A549 (cell line): Measurements from ENCODE around the gene TGFBR3. TPM values are rescaled to one million over a fixed set of nuclear protein-coding genes. Genes with fewer than 3 reads are reported as not detected.

Experiments
- ATAC-seq, 2 experiments: fragments of 200-7000 bp in 1 of 2; fragments of >200 bp in 1 of 2; cut with Nextera tagmentation in 1 of 2; cut with Tn5 transposase in 1 of 2; 3 replicates each; pipeline versions ENCODE4 v1.8.0 to v1.9.1; 2018 to 2020; ENCODE audit warnings: mild to moderate bottlenecking in 1 of 2, moderate library complexity in 1 of 2
- CTCF ChIA-PET: fragments of 300-600 bp; sonication (Branson Sonifier 250); formaldehyde crosslinking; extraction: SDS; loops from one replicate; lab custom pipeline; 2021; ENCODE audit warnings: antibody characterized with exemption, inconsistent platforms; lab: Yijun Ruan, JAX
- POLR2A ChIA-PET: fragments of 350-600 bp; formaldehyde crosslinking; extraction: SDS; loops from one replicate; lab custom pipeline; 2021; ENCODE audit warnings: antibody characterized with exemption, inconsistent platforms; lab: Yijun Ruan, JAX
- DNase-seq, 2 experiments: peaks; one replicate each; pipeline versions ENCODE4 v3.0.0 to v3.0.0-alpha.2; 2011 to 2016; ENCODE audit warnings: low read depth in 1 of 2, low spot score in 1 of 2
- FAIRE-seq: peaks from 2 replicates; lab custom pipeline; 2011; peaks lifted over from hg19 to GRCh38; lab: Jason Lieb, UNC
- H3K27ac ChIP-seq, 2 experiments: fragments of >200 bp; sonication (Bioruptor Twin); formaldehyde crosslinking; 3 replicates each; pipeline ENCODE4 v1.5.1; 2016 to 2017
- H3K4me1 ChIP-seq: fragments of >200 bp; sonication (Bioruptor Twin); formaldehyde crosslinking; 3 replicates; pipeline ENCODE4 v1.6.1; 2016
- H3K4me2 ChIP-seq: fragments of >200 bp; sonication (Bioruptor Twin); formaldehyde crosslinking; 3 replicates; pipeline ENCODE4 v1.6.1; 2016
- H3K4me3 ChIP-seq: fragments of >200 bp; sonication (Bioruptor Twin); formaldehyde crosslinking; 3 replicates; pipeline ENCODE4 v1.5.1; 2016
- H3K9me3 ChIP-seq: fragments of >200 bp; sonication (Bioruptor Twin); formaldehyde crosslinking; 3 replicates; pipeline ENCODE4 v1.6.1; 2016
- ATOH8 ChIP-seq: fragments of 250-450 bp; sonication (Bioruptor Pico); IDR thresholded peaks from 2 replicates; pipeline ENCODE4 v1.5.0; 2020; ENCODE audit warnings: low read depth, mild to moderate bottlenecking, moderate library complexity
- BCL3 ChIP-seq: fragments of >200 bp; sonication (Bioruptor Twin); formaldehyde crosslinking; IDR thresholded peaks from 3 replicates; pipeline ENCODE4 v1.6.1; 2016
- CBX2 ChIP-seq: fragments of 200-600 bp; sonication (generic); IDR thresholded peaks from 2 replicates; pipeline ENCODE4 v1.6.1; 2016; ENCODE audit warnings: low read depth, mild to moderate bottlenecking, borderline replicate concordance
- CHD2 ChIP-seq: fragments of 150-350 bp; IDR thresholded peaks from 2 replicates; pipeline ENCODE4 v1.6.1; 2014; ENCODE audit warnings: low read length; ENCODE audit not compliant: partially characterized antibody
- CHD4 ChIP-seq: fragments of 200-600 bp; sonication (generic); IDR thresholded peaks from 2 replicates; pipeline ENCODE4 v1.6.1; 2016; ENCODE audit warnings: antibody characterized with exemption, mild to moderate bottlenecking, borderline replicate concordance
- CTCF ChIP-seq: fragments of >200 bp; sonication (Bioruptor Twin); formaldehyde crosslinking; IDR thresholded peaks from 3 replicates; pipeline ENCODE4 v1.5.1; 2016
- E2F6 ChIP-seq: IDR thresholded peaks from 2 replicates; pipeline ENCODE4 v1.6.1; 2012; ENCODE audit warnings: low read depth, borderline replicate concordance
- EHF ChIP-seq: fragments of 250-450 bp; sonication (Bioruptor Pico); IDR thresholded peaks from 2 replicates; pipeline ENCODE4 v1.5.0; 2020; ENCODE audit warnings: mild to moderate bottlenecking
- ESRRA ChIP-seq: fragments of 150-350 bp; IDR thresholded peaks from 2 replicates; pipeline ENCODE4 v1.6.1; 2014; ENCODE audit warnings: mild to moderate bottlenecking, low read length, borderline replicate concordance
- GATA3 ChIP-seq: IDR thresholded peaks from 2 replicates; pipeline ENCODE4 v1.6.1; 2012; ENCODE audit warnings: borderline replicate concordance
- HEYL ChIP-seq: fragments of 250-450 bp; sonication (Bioruptor Pico); IDR thresholded peaks from 2 replicates; pipeline ENCODE4 v1.8.0; 2021; ENCODE audit warnings: mild to moderate bottlenecking, moderate library complexity
- HOXB13 ChIP-seq: fragments of 250-450 bp; sonication (Bioruptor Pico); IDR thresholded peaks from 2 replicates; pipeline ENCODE4 v1.5.0; 2020; ENCODE audit warnings: low read depth, mild to moderate bottlenecking, moderate library complexity
- HOXB5 ChIP-seq: fragments of 250-450 bp; sonication (Bioruptor Pico); IDR thresholded peaks from 2 replicates; pipeline ENCODE4 v1.5.0; 2020; ENCODE audit warnings: mild to moderate bottlenecking, moderate library complexity
- KDM5A ChIP-seq: fragments of 200-600 bp; sonication (generic); IDR thresholded peaks from 2 replicates; pipeline ENCODE4 v1.6.1; 2016; ENCODE audit warnings: antibody characterized with exemption, mild to moderate bottlenecking
- MAFK ChIP-seq: fragments of 450-650 bp; IDR thresholded peaks from 2 replicates; pipeline ENCODE4 v1.6.1; 2014; ENCODE audit not compliant: partially characterized antibody
- MYC ChIP-seq: IDR thresholded peaks from 2 replicates; pipeline ENCODE4 v1.6.1; 2012; ENCODE audit warnings: mild to moderate bottlenecking, inconsistent platforms, low read length, improper control_type of control experiment, borderline replicate concordance
- RCOR1 ChIP-seq: fragments of 150-350 bp; IDR thresholded peaks from 2 replicates; pipeline ENCODE4 v1.6.1; 2014; ENCODE audit warnings: antibody characterized with exemption, low read length, low read depth
- RNF2 ChIP-seq: fragments of 200-600 bp; sonication (generic); IDR thresholded peaks from 2 replicates; pipeline ENCODE4 v1.6.1; 2016; ENCODE audit warnings: low read depth, mild to moderate bottlenecking, antibody characterized with exemption, moderate library complexity, borderline replicate concordance
- TFCP2L1 ChIP-seq: fragments of 250-450 bp; sonication (Bioruptor Pico); IDR thresholded peaks from 2 replicates; pipeline ENCODE4 v1.5.0; 2021; ENCODE audit warnings: mild to moderate bottlenecking
- TP53 ChIP-seq: fragments of 250-450 bp; sonication (Bioruptor Pico); IDR thresholded peaks from 2 replicates; pipeline ENCODE4 v1.5.0; 2021; ENCODE audit warnings: mild to moderate bottlenecking, moderate library complexity
- USF2 ChIP-seq: fragments of 450-650 bp; IDR thresholded peaks from 2 replicates; pipeline ENCODE4 v1.6.1; 2014; ENCODE audit warnings: antibody characterized with exemption
- ZC3H11A ChIP-seq: fragments of 450-650 bp; IDR thresholded peaks from 2 replicates; pipeline ENCODE4 v1.6.1; 2014; ENCODE audit warnings: antibody characterized with exemption, mild to moderate bottlenecking
- WGBS: methylation state at CpG from one replicate; pipeline ENCODE4 v1.1.6; 2017; ENCODE audit errors: missing lambda C conversion rate; 5-methylcytosine and 5-hydroxymethylcytosine counted together
- polyA plus RNA-seq, 4 experiments: library from polyadenylated mRNA; depleted of rRNA in 3 of 4; stranded (reverse); fragments of >200 nt; fragmentation: RNase III in 1 of 4; extraction: RNeasy Plus Mini Kit Qiagen cat#74134 plus additional on column Dnase treatment in 1 of 4; gene quantifications; 2 replicates in 3 of 4; 3 replicates in 1 of 4; pipeline ENCODE4 v1.2.3, GENCODE V29; 2011 to 2017

The TGFBR3 gene
- polyA plus RNA-seq, 2 of the 4 experiments (the other 2 are of a cell fraction): 5.0 to 8.9 TPM

GRCh38 chr1:91714867-91715381 is 171.0 kb downstream of the TGFBR3 start:
- H3K9me3 ChIP-seq: no peaks in the 10 kb centered on the region
- CTCF ChIA-PET: no interaction called here
- no peak for FAIRE-seq
- H3K4me2 ChIP-seq: no peak overlapping the region
- no peak overlapping the region for H3K27ac ChIP-seq
- ATAC-seq: no peak
- no peak overlapping the region for H3K4me3 ChIP-seq
- POLR2A ChIA-PET: no interaction called here
- TF ChIP-seq CHD2 (no peak), MYC (no peak), TP53 (CRISPR knock-in tag) (no peak), E2F6 (no peak), MAFK (no peak), ATOH8 (CRISPR knock-in tag) (no peak), GATA3 (no peak), BCL3 (no peak), KDM5A (no peak), USF2 (no peak), EHF (no peak), HOXB13 (CRISPR knock-in tag) (no peak), CTCF (no peak), RNF2 (no peak), HEYL (CRISPR knock-in tag) (no peak), ZC3H11A (no peak), CBX2 (no peak), RCOR1 (no peak), TFCP2L1 (CRISPR knock-in tag) (no peak), CHD4 (no peak)
- H3K4me1 ChIP-seq: no peaks in the 10 kb centered on the region
- DNase-seq: no peak
- WGBS: 85% methylated on average over 8 of the region's 8 CpGs

- POLR2A ChIA-PET: no interaction called here
- Histone ChIP-seq H3K27ac (no peak overlapping the region), H3K4me3 (no peak overlapping the region)
- TF ChIP-seq CHD4: no peak
- TF ChIP-seq ESRRA: no peak
- TF ChIP-seq HOXB5 (CRISPR knock-in tag): no peak
- TF ChIP-seq ATOH8 (CRISPR knock-in tag): no peak
- TF ChIP-seq HEYL (CRISPR knock-in tag): no peak
- no peak for TF ChIP-seq TP53 (CRISPR knock-in tag)
- TF ChIP-seq, all 56 proteins: peak for 0
- Histone ChIP-seq H3K4me2 (no peak overlapping the region), H3K9me3 (no peaks in the 10 kb centered on the region), H3K4me1 (no peaks in the 10 kb centered on the region)
- DNase-seq (no peak), ATAC-seq (no peak), FAIRE-seq (no peak)
- WGBS: 76% methylated on average over 15 of the region's 15 CpGs
- CTCF ChIA-PET: interaction anchor here (1.5 kb wide), 1 partner anchor 9 kb away, joined by 3 read pairs; no protein-coding TSS in a partner anchor
These were observed 172.7 kb downstream of the TGFBR3 start for GRCh38 chr1:91712981-91713841.
